SK-N-SH treated with all-trans-retinoic acid at 6 μM for 48 hours (cell line): ENCODE measurements around the gene IMPG1.

Experiments used
- ATAC-seq: fragments of 200-7000 bp; cut with Tn5 transposase; 3 replicates; pipeline ENCODE4 v1.9.1; 2020; ENCODE audit warnings: mild to moderate bottlenecking, moderate library complexity
- ARNTL ChIP-seq: fragments of 450-650 bp; formaldehyde crosslinking; IDR thresholded peaks from 2 replicates; pipeline ENCODE4 v1.5.0; 2020; ENCODE audit warnings: low read depth, mild to moderate bottlenecking, moderate library complexity, borderline replicate concordance
- BACH2 ChIP-seq: fragments of 250-450 bp; sonication (Bioruptor Pico); IDR thresholded peaks from 2 replicates; pipeline ENCODE4 v1.9.0; 2021; ENCODE audit warnings: mild to moderate bottlenecking, borderline replicate concordance
- CSDC2 ChIP-seq: fragments of 250-450 bp; sonication (Bioruptor Pico); IDR thresholded peaks from 2 replicates; pipeline ENCODE4 v1.5.0; 2020; ENCODE audit warnings: mild to moderate bottlenecking, moderate library complexity
- CSRNP3 ChIP-seq: fragments of 250-450 bp; sonication (Bioruptor Pico); IDR thresholded peaks from 2 replicates; pipeline ENCODE4 v1.5.1; 2021; ENCODE audit warnings: mild to moderate bottlenecking, moderate library complexity
- ESRRG ChIP-seq: fragments of 250-450 bp; sonication (Bioruptor Pico); IDR thresholded peaks from 2 replicates; pipeline ENCODE4 v1.6.1; 2021; ENCODE audit warnings: mild to moderate bottlenecking
- GLIS3 ChIP-seq: fragments of 250-450 bp; sonication (Bioruptor Pico); IDR thresholded peaks from 2 replicates; pipeline ENCODE4 v1.5.0; 2020; ENCODE audit warnings: mild to moderate bottlenecking, moderate library complexity
- POU6F1 ChIP-seq: fragments of 250-450 bp; sonication (Bioruptor Pico); IDR thresholded peaks from 2 replicates; pipeline ENCODE4 v1.8.0; 2021; ENCODE audit warnings: low read depth, mild to moderate bottlenecking, moderate library complexity, borderline replicate concordance
- PPARA ChIP-seq: fragments of 250-450 bp; sonication (Bioruptor Pico); IDR thresholded peaks from 2 replicates; pipeline ENCODE4 v1.5.0; 2020; ENCODE audit warnings: mild to moderate bottlenecking, borderline replicate concordance
- RARB ChIP-seq: fragments of 250-450 bp; sonication (Bioruptor Pico); IDR thresholded peaks from 2 replicates; pipeline ENCODE4 v1.8.0; 2021; ENCODE audit warnings: mild to moderate bottlenecking, moderate library complexity
- SNAI2 ChIP-seq: fragments of 250-450 bp; sonication (Bioruptor Pico); IDR thresholded peaks from 2 replicates; pipeline ENCODE4 v1.5.0; 2020; ENCODE audit warnings: mild to moderate bottlenecking, moderate library complexity
- TCF4 ChIP-seq: fragments of 250-450 bp; sonication (Bioruptor Pico); IDR thresholded peaks from 2 replicates; pipeline ENCODE4 v1.8.0; 2021; ENCODE audit warnings: mild to moderate bottlenecking, moderate library complexity, borderline replicate concordance
- TOX ChIP-seq: fragments of 250-450 bp; sonication (Bioruptor Pico); IDR thresholded peaks from 2 replicates; pipeline ENCODE4 v1.8.0; 2021; ENCODE audit warnings: mild to moderate bottlenecking, moderate library complexity, borderline replicate concordance
- TSHZ2 ChIP-seq: fragments of 250-450 bp; sonication (Bioruptor Pico); IDR thresholded peaks from 2 replicates; pipeline ENCODE4 v1.5.0; 2020; ENCODE audit warnings: mild to moderate bottlenecking, moderate library complexity
- ZC3H10 ChIP-seq: fragments of 250-450 bp; sonication (Bioruptor Pico); IDR thresholded peaks from 2 replicates; pipeline ENCODE4 v1.5.1; 2021; ENCODE audit warnings: mild to moderate bottlenecking, moderate library complexity
- ZFP3 ChIP-seq: fragments of 250-450 bp; sonication (Bioruptor Pico); IDR thresholded peaks from 2 replicates; pipeline ENCODE4 v1.5.0; 2020; ENCODE audit warnings: mild to moderate bottlenecking, moderate library complexity
- ZFP30 ChIP-seq: fragments of 450-650 bp; formaldehyde crosslinking; IDR thresholded peaks from 2 replicates; pipeline ENCODE4 v1.5.0; 2022; ENCODE audit warnings: mild to moderate bottlenecking, moderate library complexity
- ZNF565 ChIP-seq: fragments of 450-650 bp; formaldehyde crosslinking; conservative IDR thresholded peaks from 2 replicates; pipeline ENCODE4 v1.5.0; 2020; ENCODE audit warnings: low read depth, mild to moderate bottlenecking, moderate library complexity
- ZNF70 ChIP-seq: fragments of 450-650 bp; formaldehyde crosslinking; IDR thresholded peaks from 2 replicates; pipeline ENCODE4 v1.5.0; 2020; ENCODE audit warnings: mild to moderate bottlenecking, moderate library complexity
- ZNF8 ChIP-seq: fragments of 450-650 bp; formaldehyde crosslinking; IDR thresholded peaks from 2 replicates; pipeline ENCODE4 v1.5.0; 2020; ENCODE audit warnings: mild to moderate bottlenecking, moderate library complexity
- TF ChIP-seq, protein P1 (sequence below): fragments of 250-450 bp; sonication (Bioruptor Pico); IDR thresholded peaks from 2 replicates; pipeline ENCODE4 v1.8.0; 2020; ENCODE audit warnings: mild to moderate bottlenecking, moderate library complexity, borderline replicate concordance

The IMPG1 gene

GRCh38 chr6:75946146-75946831, 126.2 kb downstream of the IMPG1 start:
- TF ChIP-seq GLIS3 (CRISPR knock-in tag) (no peak), TCF4 (CRISPR knock-in tag) (no peak), SNAI2 (CRISPR knock-in tag) (no peak), BACH2 (CRISPR knock-in tag) (no peak), TSHZ2 (no peak), TOX (CRISPR knock-in tag) (no peak), ZFP30 (CRISPR knock-in tag) (no peak), ZNF565 (CRISPR knock-in tag) (no peak), ZFP3 (CRISPR knock-in tag) (no peak), POU6F1 (CRISPR knock-in tag) (no peak), ZNF70 (CRISPR knock-in tag) (no peak), CSDC2 (CRISPR knock-in tag) (no peak), PPARA (CRISPR knock-in tag) (no peak), ZC3H10 (CRISPR knock-in tag) (no peak), CSRNP3 (CRISPR knock-in tag) (no peak), ARNTL (CRISPR knock-in tag) (no peak), ZNF8 (no peak), ESRRG (CRISPR knock-in tag) (no peak)
- no peak for ATAC-seq

DNA sequence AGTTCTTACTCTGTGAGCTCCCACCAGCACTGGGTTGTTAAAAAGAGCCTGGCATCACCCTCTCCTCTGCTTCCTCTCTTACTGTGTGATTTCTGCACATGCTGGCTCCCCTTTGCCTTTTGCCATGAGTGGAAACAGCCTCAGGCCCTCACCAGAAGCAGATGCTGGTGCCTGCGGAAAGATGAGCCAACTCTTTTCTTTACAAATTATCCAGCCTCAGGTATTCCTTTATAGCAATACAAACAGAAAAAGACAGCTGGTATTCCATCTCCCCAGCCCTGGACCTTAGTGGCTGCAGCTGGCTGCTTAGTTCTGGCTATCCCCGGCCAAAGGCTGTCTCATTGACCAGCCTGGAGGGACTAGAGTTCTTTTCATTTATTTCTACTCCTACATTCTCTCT, 129.1 kb downstream of the IMPG1 start:
- TF ChIP-seq TOX (CRISPR knock-in tag) (no peak), SNAI2 (CRISPR knock-in tag) (no peak), CSRNP3 (CRISPR knock-in tag) (no peak), ZFP3 (CRISPR knock-in tag) (no peak), ZNF565 (CRISPR knock-in tag) (no peak), CSDC2 (CRISPR knock-in tag) (no peak), ZFP30 (CRISPR knock-in tag) (no peak), RARB (CRISPR knock-in tag) (no peak), BACH2 (CRISPR knock-in tag) (no peak)
- TF ChIP-seq, protein P1, sequence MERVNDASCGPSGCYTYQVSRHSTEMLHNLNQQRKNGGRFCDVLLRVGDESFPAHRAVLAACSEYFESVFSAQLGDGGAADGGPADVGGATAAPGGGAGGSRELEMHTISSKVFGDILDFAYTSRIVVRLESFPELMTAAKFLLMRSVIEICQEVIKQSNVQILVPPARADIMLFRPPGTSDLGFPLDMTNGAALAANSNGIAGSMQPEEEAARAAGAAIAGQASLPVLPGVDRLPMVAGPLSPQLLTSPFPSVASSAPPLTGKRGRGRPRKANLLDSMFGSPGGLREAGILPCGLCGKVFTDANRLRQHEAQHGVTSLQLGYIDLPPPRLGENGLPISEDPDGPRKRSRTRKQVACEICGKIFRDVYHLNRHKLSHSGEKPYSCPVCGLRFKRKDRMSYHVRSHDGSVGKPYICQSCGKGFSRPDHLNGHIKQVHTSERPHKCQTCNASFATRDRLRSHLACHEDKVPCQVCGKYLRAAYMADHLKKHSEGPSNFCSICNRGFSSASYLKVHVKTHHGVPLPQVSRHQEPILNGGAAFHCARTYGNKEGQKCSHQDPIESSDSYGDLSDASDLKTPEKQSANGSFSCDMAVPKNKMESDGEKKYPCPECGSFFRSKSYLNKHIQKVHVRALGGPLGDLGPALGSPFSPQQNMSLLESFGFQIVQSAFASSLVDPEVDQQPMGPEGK (CRISPR knock-in tag) = no peak
- no peak for ATAC-seq

DNA sequence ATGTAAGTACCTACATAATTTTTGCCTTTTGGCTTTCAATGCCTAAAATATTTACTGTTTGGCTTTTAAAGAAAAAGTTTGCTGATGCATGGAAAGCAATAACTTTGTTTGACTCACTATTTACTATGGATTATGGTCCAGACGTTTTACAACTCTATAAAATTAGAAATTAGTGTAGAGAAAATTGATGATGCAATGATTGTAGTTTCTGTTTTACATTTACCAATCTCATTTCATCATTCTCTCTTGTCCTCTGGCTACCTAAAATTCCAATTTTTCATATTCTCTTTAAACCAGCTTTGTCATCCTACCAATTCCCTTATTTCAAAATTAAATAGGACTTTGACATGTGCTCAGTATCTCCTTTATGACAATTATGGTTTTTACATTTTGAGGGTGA, 131.0 kb downstream of the IMPG1 start:
- ATAC-seq = no peak
- TF ChIP-seq ZFP30 (CRISPR knock-in tag) = no peak
- TF ChIP-seq ZNF70 (CRISPR knock-in tag) = no peak
- TF ChIP-seq ZFP3 (CRISPR knock-in tag) = no peak
- TF ChIP-seq POU6F1 (CRISPR knock-in tag) = no peak
